Rectal smooth muscle tissue (tissue), 1 donor: ENCODE data around the gene L3MBTL1.

ENCODE experiments used
- H3K27ac ChIP-seq: one replicate; pipeline ENCODE4 v1.7.0; 2013; ENCODE audit warnings: low read depth, low read length, inconsistent platforms
- H3K27me3 ChIP-seq: one replicate; pipeline ENCODE4 v1.7.0; 2013; ENCODE audit warnings: low read length; ENCODE audit not compliant: control insufficient read depth, insufficient read depth
- H3K36me3 ChIP-seq: one replicate; pipeline ENCODE4 v1.7.0; 2013; ENCODE audit warnings: low read length; ENCODE audit not compliant: control insufficient read depth, insufficient read depth
- H3K4me1 ChIP-seq: one replicate; pipeline ENCODE4 v1.7.0; 2013; ENCODE audit warnings: low read length; ENCODE audit not compliant: control insufficient read depth, insufficient read depth
- H3K4me3 ChIP-seq: one replicate; pipeline ENCODE4 v1.7.0; 2013; ENCODE audit warnings: low read length
- H3K9ac ChIP-seq: one replicate; pipeline ENCODE4 v1.7.0; 2013; ENCODE audit warnings: low read length

The L3MBTL1 gene

DNA sequence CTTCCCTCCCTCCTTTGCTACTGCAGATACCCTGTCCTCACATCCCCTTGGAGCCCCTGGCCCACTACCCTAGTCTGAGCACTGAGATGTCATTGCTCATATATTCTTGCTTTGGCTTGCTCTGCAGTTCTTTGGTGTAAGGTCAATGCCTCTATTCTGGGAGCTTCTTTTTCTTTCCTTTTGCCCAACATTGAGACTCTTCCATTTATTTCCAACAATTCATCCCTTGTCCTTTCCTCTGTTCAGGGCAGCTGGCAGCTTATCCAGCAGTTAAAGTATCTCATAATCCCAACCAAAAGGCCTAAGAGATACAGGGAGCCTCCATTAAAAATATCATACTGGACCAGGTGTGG is 23.6 kb downstream of the L3MBTL1 start:
- Histone ChIP-seq H3K27ac (no peak overlapping the region), H3K4me3 (no peak overlapping the region), H3K4me1 (no peaks in the 10 kb centered on the region), H3K9ac (no peak overlapping the region), H3K27me3 (no peaks in the 10 kb centered on the region), H3K36me3 (peaks cover 3% of the 10 kb centered on the region)

DNA sequence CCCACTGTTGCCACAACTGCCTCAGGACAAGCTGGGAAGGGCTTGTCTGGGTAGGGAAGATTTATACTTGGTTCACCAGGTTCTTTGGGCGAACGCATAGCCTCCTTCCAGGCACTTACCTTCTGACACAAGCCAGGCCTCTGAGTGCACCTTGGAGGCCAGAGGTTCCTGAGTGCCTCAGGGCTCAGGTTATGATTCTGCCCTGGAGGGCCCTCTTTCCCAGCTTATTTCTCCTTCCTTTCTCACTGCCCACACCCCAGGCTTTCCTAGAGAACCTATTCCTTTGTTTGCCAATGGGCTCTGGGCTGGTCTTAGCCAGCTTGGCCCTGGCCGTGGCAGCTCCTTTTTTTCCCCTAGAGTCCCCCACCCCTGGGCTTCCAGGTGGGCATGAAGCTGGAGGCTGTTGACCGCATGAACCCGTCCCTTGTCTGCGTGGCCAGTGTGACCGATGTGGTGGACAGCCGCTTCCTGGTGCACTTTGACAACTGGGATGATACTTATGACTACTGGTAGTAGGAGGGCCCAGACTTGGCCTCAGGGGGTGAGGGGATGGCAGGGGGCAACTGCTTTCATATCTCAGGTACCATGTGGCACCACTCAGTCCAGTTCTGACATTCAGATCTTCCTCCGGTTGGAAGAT is 25.0 kb downstream of the L3MBTL1 start:
- H3K27ac ChIP-seq = no peak overlapping the region
- no peak overlapping the region for H3K4me3 ChIP-seq
- no peaks in the 10 kb centered on the region for H3K4me1 ChIP-seq
- no peaks in the 10 kb centered on the region for H3K27me3 ChIP-seq
- H3K36me3 ChIP-seq = peaks cover 7% of the 10 kb centered on the region
- H3K9ac ChIP-seq = no peak overlapping the region

DNA sequence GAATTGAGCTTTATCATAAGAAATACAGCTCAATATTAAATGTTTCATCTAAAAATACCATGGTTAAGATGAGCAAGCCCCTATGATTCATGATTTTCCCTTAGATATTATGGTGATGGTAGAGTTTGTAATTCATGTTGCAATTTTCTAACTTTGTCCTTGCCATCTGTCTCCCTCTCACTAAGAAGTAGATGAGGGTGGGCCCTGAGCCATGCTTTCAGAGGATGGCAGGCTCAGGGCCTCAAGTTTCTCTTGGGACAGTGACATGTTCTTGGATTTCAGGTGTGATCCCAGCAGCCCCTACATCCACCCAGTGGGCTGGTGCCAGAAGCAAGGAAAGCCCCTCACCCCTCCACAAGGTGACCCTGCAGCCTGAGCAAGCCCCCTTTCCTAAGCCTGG is 25.6 kb downstream of the L3MBTL1 start:
- peaks cover 7% of the 10 kb centered on the region for H3K36me3 ChIP-seq
- no peaks in the 10 kb centered on the region for H3K4me1 ChIP-seq
- H3K27ac ChIP-seq = no peak overlapping the region
- H3K4me3 ChIP-seq = no peak overlapping the region
- no peaks in the 10 kb centered on the region for H3K27me3 ChIP-seq
- H3K9ac ChIP-seq = no peak overlapping the region

DNA sequence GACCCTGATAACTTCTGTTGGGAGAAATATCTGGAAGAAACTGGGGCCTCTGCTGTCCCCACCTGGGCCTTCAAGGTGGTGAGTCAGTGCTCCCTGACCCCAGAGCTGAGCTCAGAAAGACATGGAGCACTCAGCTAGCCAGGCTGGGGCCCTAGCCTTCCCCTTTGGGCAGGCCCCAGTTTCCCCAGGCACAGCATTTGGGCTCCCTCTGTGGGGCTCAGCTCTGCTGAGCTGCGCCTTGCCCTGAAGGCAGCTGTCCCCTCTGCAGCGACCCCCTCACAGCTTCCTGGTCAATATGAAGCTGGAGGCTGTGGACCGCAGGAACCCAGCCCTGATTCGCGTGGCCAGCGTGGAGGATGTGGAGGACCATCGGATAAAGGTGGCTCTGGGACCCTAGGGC is 26.5 kb downstream of the L3MBTL1 start:
- Histone ChIP-seq H3K27me3 (no peaks in the 10 kb centered on the region), H3K4me1 (no peaks in the 10 kb centered on the region), H3K27ac (no peak overlapping the region), H3K9ac (no peak overlapping the region), H3K36me3 (peaks cover 7% of the 10 kb centered on the region), H3K4me3 (no peak overlapping the region)

DNA sequence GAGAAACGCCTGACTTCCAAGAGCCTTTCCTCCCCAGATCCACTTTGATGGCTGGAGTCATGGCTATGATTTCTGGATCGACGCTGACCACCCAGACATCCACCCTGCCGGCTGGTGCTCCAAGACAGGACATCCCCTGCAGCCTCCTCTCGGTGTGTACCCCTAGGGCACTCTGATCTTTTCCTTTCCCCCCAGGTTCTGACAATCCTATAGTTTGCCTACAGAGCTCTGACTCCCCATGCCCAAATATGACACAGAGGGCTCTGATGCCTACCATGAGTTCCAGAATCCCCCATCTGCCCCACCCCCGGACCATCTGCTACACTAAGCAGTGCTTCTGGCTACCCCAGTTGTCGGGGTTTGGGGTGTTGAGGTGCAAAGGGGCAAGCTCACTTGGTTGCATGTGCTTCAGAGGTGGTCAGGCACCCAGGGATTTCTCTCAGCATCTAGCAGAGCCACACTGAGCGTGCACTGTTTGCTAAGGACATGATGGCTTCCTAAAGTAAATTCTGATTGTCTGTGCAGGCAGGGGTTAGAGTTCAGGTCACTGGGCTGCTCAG is 27.4 kb downstream of the L3MBTL1 start:
- H3K27ac ChIP-seq = no peak overlapping the region

DNA sequence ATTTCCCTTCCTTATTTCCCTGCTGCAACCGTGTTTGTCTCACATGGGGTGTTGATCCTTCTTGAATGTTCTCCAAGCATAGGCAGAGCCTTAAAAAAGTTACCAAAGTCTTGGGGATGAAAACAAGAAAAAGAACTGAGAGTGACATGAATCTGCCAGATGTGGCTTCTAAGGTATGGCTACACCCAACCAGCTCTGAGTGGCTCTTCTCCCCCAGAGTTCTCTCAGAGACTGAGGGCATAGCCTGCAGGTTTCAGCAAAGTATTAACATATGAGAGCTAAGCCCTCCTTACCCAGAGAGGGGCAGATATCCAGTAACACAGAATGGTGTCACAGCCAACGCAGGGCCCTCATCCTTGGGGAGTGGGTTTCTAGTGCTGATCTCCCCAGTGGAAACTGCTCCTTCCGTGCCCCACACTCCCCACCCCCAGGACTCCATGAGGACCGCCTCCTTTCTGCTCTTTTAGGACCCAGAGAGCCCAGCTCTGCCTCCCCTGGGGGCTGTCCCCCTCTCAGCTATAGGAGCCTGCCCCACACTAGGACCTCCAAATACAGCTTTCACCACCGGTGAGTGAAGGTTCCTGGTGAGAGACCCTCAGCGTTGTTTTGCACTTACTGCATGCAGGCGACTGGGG is 28.0 kb downstream of the L3MBTL1 start:
- Histone ChIP-seq H3K9ac (no peak overlapping the region), H3K27ac (no peak overlapping the region), H3K36me3 (peaks cover 7% of the 10 kb centered on the region), H3K4me1 (no peaks in the 10 kb centered on the region), H3K4me3 (no peak overlapping the region), H3K27me3 (no peaks in the 10 kb centered on the region)

More for the DNA sequence above, 27.4 kb downstream of the L3MBTL1 start:
- Histone ChIP-seq H3K36me3 (peaks cover 7% of the 10 kb centered on the region), H3K27me3 (no peaks in the 10 kb centered on the region), H3K9ac (no peak overlapping the region), H3K4me3 (no peak overlapping the region), H3K4me1 (no peaks in the 10 kb centered on the region)

DNA sequence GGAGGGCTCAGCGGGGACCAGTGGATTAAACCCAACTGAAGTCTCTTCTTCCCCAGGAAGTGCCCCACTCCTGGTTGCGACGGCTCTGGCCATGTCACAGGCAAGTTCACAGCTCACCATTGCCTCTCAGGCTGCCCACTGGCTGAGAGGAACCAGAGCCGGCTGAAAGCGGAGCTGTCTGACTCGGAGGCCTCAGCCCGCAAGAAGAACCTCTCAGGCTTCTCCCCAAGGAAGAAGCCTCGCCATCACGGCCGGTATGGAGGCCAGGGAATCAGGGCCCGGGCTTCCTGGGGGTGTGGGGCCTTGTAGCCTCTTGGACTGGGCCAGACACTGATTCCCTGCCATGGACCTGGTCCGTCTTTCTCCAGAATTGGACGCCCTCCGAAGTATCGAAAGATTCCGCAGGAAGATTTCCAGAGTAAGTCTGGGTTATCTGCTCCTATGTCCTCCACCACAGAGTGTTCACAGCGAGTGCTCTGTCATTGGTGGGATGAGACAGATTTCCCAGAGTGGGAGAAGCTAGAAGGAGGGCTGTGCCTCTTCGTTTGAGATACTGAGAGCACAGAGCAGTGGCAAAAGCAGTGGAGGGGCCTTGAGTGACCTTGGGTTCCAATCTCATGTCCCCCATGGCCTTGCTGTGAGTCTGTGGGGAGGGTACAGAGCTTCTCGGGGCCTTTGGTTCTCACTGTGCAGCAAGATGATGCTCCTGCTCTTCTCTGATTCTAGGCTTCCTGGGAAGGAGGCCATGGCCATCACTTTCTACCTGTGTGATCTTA is 28.7 kb downstream of the L3MBTL1 start:
- H3K36me3 ChIP-seq = peaks cover 10% of the 10 kb centered on the region
- no peak overlapping the region for H3K4me3 ChIP-seq
- no peaks in the 10 kb centered on the region for H3K27me3 ChIP-seq
- H3K9ac ChIP-seq = no peak overlapping the region
- H3K4me1 ChIP-seq = no peaks in the 10 kb centered on the region
- H3K27ac ChIP-seq = no peak overlapping the region

DNA sequence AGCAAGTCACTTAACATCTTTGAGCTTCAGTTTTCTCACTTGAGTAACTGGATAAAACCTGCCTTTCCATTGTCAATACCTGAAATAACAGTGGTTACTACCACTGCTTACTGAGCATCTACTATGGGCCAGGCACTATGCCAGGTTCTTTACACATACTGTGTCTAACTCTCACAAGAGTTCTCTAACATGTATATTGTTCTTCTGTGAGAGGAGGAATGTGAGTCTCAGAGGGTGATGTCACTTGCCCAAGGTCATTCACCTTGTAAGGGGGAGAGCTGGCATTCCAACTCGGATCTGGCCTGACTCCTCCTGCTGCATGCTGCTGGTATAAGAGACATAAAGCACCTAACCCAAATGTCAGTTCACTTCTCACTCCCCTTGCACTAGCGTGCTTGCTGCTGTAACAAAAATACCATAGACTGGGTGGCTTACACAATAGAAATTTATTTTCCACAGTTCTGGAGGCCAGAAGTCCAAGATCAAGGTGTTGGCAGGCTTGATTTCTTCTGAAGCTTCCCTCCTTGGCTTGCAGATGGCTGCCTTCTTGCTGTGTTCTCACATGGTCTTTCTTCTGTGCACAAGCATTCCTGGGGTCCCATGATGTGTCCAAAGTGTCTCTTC is 29.4 kb downstream of the L3MBTL1 start:
- H3K4me3 ChIP-seq = no peak overlapping the region
- H3K27me3 ChIP-seq = no peaks in the 10 kb centered on the region
- peaks cover 10% of the 10 kb centered on the region for H3K36me3 ChIP-seq
- H3K4me1 ChIP-seq = no peaks in the 10 kb centered on the region
- no peak overlapping the region for H3K9ac ChIP-seq
- H3K27ac ChIP-seq = no peak overlapping the region

DNA sequence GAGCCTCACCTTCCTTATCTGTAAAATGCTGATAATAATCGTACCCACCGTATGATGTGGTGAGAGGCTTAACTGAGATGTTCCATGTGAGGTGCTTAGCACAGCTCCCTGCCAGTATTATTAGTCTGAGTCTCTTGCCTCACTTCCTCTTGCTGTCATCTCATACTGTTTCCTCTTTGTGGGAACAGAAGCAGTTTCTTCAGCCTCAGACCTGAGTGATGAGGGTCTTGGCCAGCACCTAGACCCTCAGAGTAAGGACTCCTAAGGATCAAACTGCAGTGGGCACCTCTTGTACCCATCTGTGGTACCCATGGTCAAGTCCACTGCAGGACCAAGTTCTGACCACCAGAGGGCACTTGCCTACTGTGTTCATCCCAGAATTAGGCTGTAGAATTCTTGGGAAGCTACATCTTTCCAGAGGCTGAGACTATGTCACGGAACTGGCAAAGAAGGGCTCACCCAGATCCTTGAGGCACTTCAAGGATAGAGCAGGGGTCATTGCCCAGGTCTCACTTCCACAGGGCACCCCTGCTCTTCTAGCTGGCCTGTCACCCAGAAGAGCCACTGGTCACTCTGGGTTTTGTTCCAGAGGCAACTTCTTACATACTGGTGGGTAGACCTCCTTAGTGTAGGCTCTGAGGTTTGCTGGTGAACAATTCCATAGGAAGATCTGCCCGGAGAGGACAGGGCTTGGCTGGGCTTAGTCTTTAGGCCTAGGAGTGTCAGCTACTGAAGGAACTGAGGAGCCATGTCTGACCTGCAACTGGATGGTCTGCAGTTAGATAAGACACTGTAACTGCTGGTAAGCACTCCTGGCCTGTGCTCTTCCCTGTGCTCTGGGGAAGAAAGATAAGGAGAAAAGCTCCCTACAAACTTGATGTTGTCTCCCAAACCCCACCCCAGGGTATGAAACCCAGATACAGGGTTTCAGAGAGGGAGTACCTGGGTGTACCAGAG is 30.7 kb downstream of the L3MBTL1 start:
- Histone ChIP-seq H3K27ac (no peak overlapping the region), H3K27me3 (no peaks in the 10 kb centered on the region), H3K36me3 (peaks cover 10% of the 10 kb centered on the region), H3K4me1 (no peaks in the 10 kb centered on the region), H3K4me3 (peak overlapping the region; percentile 23), H3K9ac (no peak overlapping the region)

DNA sequence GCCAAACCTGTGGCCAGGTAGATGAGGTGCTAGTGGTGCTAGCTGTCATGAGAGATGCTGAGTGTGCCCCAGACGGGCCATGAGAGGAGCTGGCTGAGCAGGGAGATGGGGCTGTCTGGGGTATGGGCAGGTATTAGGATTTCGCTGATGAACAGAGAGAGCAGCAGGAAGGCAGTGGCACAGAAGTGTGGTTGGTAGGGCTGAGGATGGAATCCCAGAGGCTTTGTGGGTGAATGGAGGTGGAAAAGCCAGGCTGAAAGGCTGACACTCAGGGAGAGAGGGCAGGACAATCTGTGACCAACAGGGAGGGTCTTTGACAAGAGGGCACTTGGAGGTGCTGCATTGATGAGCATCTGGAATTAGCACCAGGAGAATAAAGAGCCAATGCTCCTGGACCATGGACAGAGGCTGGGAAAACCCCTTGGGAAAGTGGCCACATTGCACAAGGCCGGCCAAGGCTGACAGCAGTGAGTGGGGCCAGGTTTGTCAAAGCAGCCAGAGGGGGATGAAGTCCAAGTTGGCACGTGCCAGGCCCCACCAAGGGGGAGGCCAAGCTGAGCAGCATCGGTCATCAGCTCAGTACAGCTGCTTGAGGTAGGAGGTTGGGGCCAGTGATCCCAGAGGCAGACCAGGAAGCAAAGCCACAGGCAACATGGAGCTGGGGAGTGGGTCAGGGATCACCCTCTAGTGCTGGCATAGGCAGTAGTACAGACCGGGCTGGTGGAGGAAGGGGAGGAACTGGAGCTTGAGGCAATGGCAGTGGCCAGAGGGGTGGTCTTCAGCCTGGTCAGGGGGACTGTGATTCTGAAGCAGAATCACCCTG is 31.6 kb downstream of the L3MBTL1 start:
- Histone ChIP-seq H3K4me3 (no peak overlapping the region), H3K27ac (no peak overlapping the region), H3K36me3 (peaks cover 7% of the 10 kb centered on the region)

More for the DNA sequence above, 31.6 kb downstream of the L3MBTL1 start:
- H3K27me3 ChIP-seq = no peaks in the 10 kb centered on the region
- no peak overlapping the region for H3K9ac ChIP-seq
- H3K4me1 ChIP-seq = no peaks in the 10 kb centered on the region
